ENCODE data around the gene P2RY12. TPM values are rescaled to one million over a fixed set of nuclear protein-coding genes. Genes with fewer than 3 reads are reported as not detected.
A peak's percentile ranks its signal among the peaks of the same experiment; 100 is the strongest.

The P2RY12 gene
- total RNA-seq, 2 experiments from 2014 or later: not detected

GRCh38 chr3:151383956-151384355 is 597 bp downstream of the P2RY12 start:
- Mint-ChIP-seq H3K4me1 (peaks cover 13% of the 10 kb centered on the region), H3K36me3 (no peaks in the 10 kb centered on the region), H3K27me3 (no peaks in the 10 kb centered on the region), H3K4me3 (peak overlapping the region; percentile 36), H3K27ac (peak overlapping the region; percentile 4), H3K9me3 (ENCODE audit: low read depth) (no peaks in the 10 kb centered on the region)
- DNase-seq (no peak), ATAC-seq (no peak)
- CTCF ChIA-PET: no interaction called here

GRCh38 chr3:151383111-151383510 is 1.4 kb downstream of the P2RY12 start:
- CTCF ChIA-PET: no interaction called here
- no peaks in the 10 kb centered on the region for H3K9me3 Mint-ChIP-seq (ENCODE audit: low read depth)
- ATAC-seq (no peak), DNase-seq (no peak)
- H3K27me3 Mint-ChIP-seq: no peaks in the 10 kb centered on the region
- no peaks in the 10 kb centered on the region for H3K36me3 Mint-ChIP-seq
- H3K4me1 Mint-ChIP-seq: peaks cover 13% of the 10 kb centered on the region
- no peak overlapping the region for H3K4me3 Mint-ChIP-seq
- no peak overlapping the region for H3K27ac Mint-ChIP-seq

GRCh38 chr3:151382671-151383070 is 1.9 kb downstream of the P2RY12 start:
- no peaks in the 10 kb centered on the region for H3K9me3 Mint-ChIP-seq (ENCODE audit: low read depth)
- H3K27me3 Mint-ChIP-seq: no peaks in the 10 kb centered on the region
- no peak for DNase-seq
- no peaks in the 10 kb centered on the region for H3K36me3 Mint-ChIP-seq
- no peak overlapping the region for H3K27ac Mint-ChIP-seq
- ATAC-seq: no peak
- H3K4me3 Mint-ChIP-seq: no peak overlapping the region
- peaks cover 10% of the 10 kb centered on the region for H3K4me1 Mint-ChIP-seq
- CTCF ChIA-PET: no interaction called here

- no peaks in the 10 kb centered on the region for H3K9me3 Mint-ChIP-seq (ENCODE audit: low read depth)
- CTCF ChIA-PET: interaction anchor here (1.1 kb wide), 1 partner anchor 18 kb away, joined by 4 read pairs; no protein-coding TSS in a partner anchor
- H3K27ac Mint-ChIP-seq: no peak overlapping the region
- H3K27me3 Mint-ChIP-seq: no peaks in the 10 kb centered on the region
- no peaks in the 10 kb centered on the region for H3K36me3 Mint-ChIP-seq
- no peak overlapping the region for H3K4me3 Mint-ChIP-seq
- ATAC-seq (no peak), DNase-seq (peak; percentile 43)
- peaks cover 6% of the 10 kb centered on the region for H3K4me1 Mint-ChIP-seq
These were observed 5.3 kb downstream of the P2RY12 start for GRCh38 chr3:151379083-151379734.

- Mint-ChIP-seq H3K9me3 (ENCODE audit: low read depth) (no peaks in the 10 kb centered on the region), H3K4me3 (no peak overlapping the region), H3K36me3 (no peaks in the 10 kb centered on the region), H3K4me1 (peaks cover 2% of the 10 kb centered on the region), H3K27me3 (no peaks in the 10 kb centered on the region), H3K27ac (no peak overlapping the region)
- CTCF ChIA-PET: interaction anchor here (0.9 kb wide), 1 partner anchor 461 kb away, joined by 3 read pairs; no protein-coding TSS in a partner anchor
- ATAC-seq (no peak), DNase-seq (no peak)
These were observed 6.7 kb downstream of the P2RY12 start for GRCh38 chr3:151377768-151378385.

- H3K36me3 Mint-ChIP-seq: no peaks in the 10 kb centered on the region
- CTCF ChIA-PET: interaction anchor here (0.8 kb wide), 1 partner anchor 18 kb away, joined by 3 read pairs; no protein-coding TSS in a partner anchor
These were observed 12.3 kb downstream of the P2RY12 start for GRCh38 chr3:151372063-151372820.

GRCh38 chr3:151371526-151371925 is 13.0 kb downstream of the P2RY12 start:
- Mint-ChIP-seq H3K4me3 (no peak overlapping the region), H3K27ac (no peak overlapping the region), H3K9me3 (ENCODE audit: low read depth) (no peaks in the 10 kb centered on the region), H3K36me3 (no peaks in the 10 kb centered on the region), H3K4me1 (no peaks in the 10 kb centered on the region), H3K27me3 (no peaks in the 10 kb centered on the region)
- no peak for DNase-seq
- ATAC-seq: no peak
- CTCF ChIA-PET: no interaction called here

More at GRCh38 chr3:151372063-151372820, 12.3 kb downstream of the P2RY12 start:
- no peaks in the 10 kb centered on the region for H3K9me3 Mint-ChIP-seq (ENCODE audit: low read depth)
- H3K27ac Mint-ChIP-seq: no peak overlapping the region
- no peak for ATAC-seq
- no peak overlapping the region for H3K4me3 Mint-ChIP-seq
- no peaks in the 10 kb centered on the region for H3K4me1 Mint-ChIP-seq
- DNase-seq: no peak
- no peaks in the 10 kb centered on the region for H3K27me3 Mint-ChIP-seq

- Mint-ChIP-seq H3K4me3 (no peak overlapping the region), H3K4me1 (no peaks in the 10 kb centered on the region), H3K36me3 (no peaks in the 10 kb centered on the region), H3K27me3 (no peaks in the 10 kb centered on the region), H3K27ac (no peak overlapping the region), H3K9me3 (ENCODE audit: low read depth) (no peaks in the 10 kb centered on the region)
- CTCF ChIA-PET: no interaction called here
- DNase-seq: no peak
- no peak for ATAC-seq
These were observed 17.1 kb downstream of the P2RY12 start for GRCh38 chr3:151367448-151367847.

- Mint-ChIP-seq H3K27ac (no peak overlapping the region), H3K36me3 (no peaks in the 10 kb centered on the region), H3K4me1 (no peaks in the 10 kb centered on the region), H3K4me3 (no peak overlapping the region), H3K27me3 (no peaks in the 10 kb centered on the region), H3K9me3 (ENCODE audit: low read depth) (no peaks in the 10 kb centered on the region)
- no peak for ATAC-seq
- DNase-seq: no peak
- CTCF ChIA-PET: no interaction called here
These were observed 17.6 kb downstream of the P2RY12 start for GRCh38 chr3:151366993-151367392.

GRCh38 chr3:151362751-151363174 is 21.8 kb downstream of the P2RY12 start:
- H3K27ac Mint-ChIP-seq: no peak overlapping the region
- H3K4me1 Mint-ChIP-seq: no peaks in the 10 kb centered on the region
- DNase-seq: no peak
- CTCF ChIA-PET: interaction anchor here (1.2 kb wide), 1 partner anchor 16 kb away, joined by 3 read pairs; no protein-coding TSS in a partner anchor
- no peaks in the 10 kb centered on the region for H3K36me3 Mint-ChIP-seq
- no peak for ATAC-seq
- no peak overlapping the region for H3K4me3 Mint-ChIP-seq
- no peaks in the 10 kb centered on the region for H3K9me3 Mint-ChIP-seq (ENCODE audit: low read depth)
- H3K27me3 Mint-ChIP-seq: no peaks in the 10 kb centered on the region

GRCh38 chr3:151357463-151357850 is 27.1 kb downstream of the P2RY12 start:
- Mint-ChIP-seq H3K36me3 (no peaks in the 10 kb centered on the region), H3K4me1 (peaks cover 2% of the 10 kb centered on the region), H3K27me3 (no peaks in the 10 kb centered on the region), H3K9me3 (ENCODE audit: low read depth) (no peaks in the 10 kb centered on the region), H3K4me3 (no peak overlapping the region), H3K27ac (no peak overlapping the region)
- DNase-seq: no peak
- CTCF ChIA-PET: no interaction called here
- ATAC-seq: no peak

GRCh38 chr3:151356794-151357462 is 27.6 kb downstream of the P2RY12 start:
- H3K4me3 Mint-ChIP-seq: no peak overlapping the region
- H3K4me1 Mint-ChIP-seq: peaks cover 7% of the 10 kb centered on the region
- no peak for DNase-seq
- ATAC-seq: no peak
- H3K36me3 Mint-ChIP-seq: no peaks in the 10 kb centered on the region
- no peak overlapping the region for H3K27ac Mint-ChIP-seq
- H3K27me3 Mint-ChIP-seq: no peaks in the 10 kb centered on the region
- CTCF ChIA-PET: no interaction called here
- H3K9me3 Mint-ChIP-seq (ENCODE audit: low read depth): no peaks in the 10 kb centered on the region

- peaks cover 23% of the 10 kb centered on the region for H3K4me1 Mint-ChIP-seq
- peaks cover 7% of the 10 kb centered on the region for H3K27me3 Mint-ChIP-seq
- no peaks in the 10 kb centered on the region for H3K9me3 Mint-ChIP-seq (ENCODE audit: low read depth)
- no peaks in the 10 kb centered on the region for H3K36me3 Mint-ChIP-seq
- CTCF ChIA-PET: no interaction called here
- DNase-seq (no peak), ATAC-seq (no peak)
- peak overlapping the region; percentile 35 for H3K27ac Mint-ChIP-seq
- H3K4me3 Mint-ChIP-seq: no peak overlapping the region
These were observed 32.9 kb downstream of the P2RY12 start for GRCh38 chr3:151351648-151352047.
